WTC11 (cell line): ENCODE measurements around the gene ST6GALNAC1.

Source experiments
- ESRRA ChIP-seq: sonication (generic); formaldehyde crosslinking; IDR thresholded peaks from 2 replicates; pipeline ENCODE4 v1.8.1; 2022; ENCODE audit warnings: mild to moderate bottlenecking, missing genetic modification reagents, borderline replicate concordance
- FOXK1 ChIP-seq: sonication (generic); formaldehyde crosslinking; IDR thresholded peaks from 2 replicates; pipeline ENCODE4 v1.8.0; 2022; ENCODE audit warnings: mild to moderate bottlenecking, moderate library complexity, missing genetic modification reagents
- GABPB1 ChIP-seq: sonication (generic); formaldehyde crosslinking; IDR thresholded peaks from 2 replicates; pipeline ENCODE4 v1.8.1; 2023; ENCODE audit warnings: mild to moderate bottlenecking, missing genetic modification reagents
- HMGA2 ChIP-seq: fragments of 250-450 bp; sonication (Bioruptor Pico); IDR thresholded peaks from 2 replicates; pipeline ENCODE4 v1.4.0; 2021; ENCODE audit warnings: mild to moderate bottlenecking, moderate library complexity
- JUN ChIP-seq: sonication (generic); formaldehyde crosslinking; IDR thresholded peaks from 2 replicates; pipeline ENCODE4 v1.8.0; 2023; ENCODE audit warnings: mild to moderate bottlenecking, missing genetic modification reagents
- MXD4 ChIP-seq: fragments of 250-450 bp; sonication (Bioruptor Pico); IDR thresholded peaks from 2 replicates; pipeline ENCODE4 v1.8.0; 2021; ENCODE audit warnings: mild to moderate bottlenecking, moderate library complexity, borderline replicate concordance
- NFYB ChIP-seq: sonication (generic); formaldehyde crosslinking; conservative IDR thresholded peaks from 2 replicates; pipeline ENCODE4 v1.8.0; 2022; ENCODE audit warnings: low read depth, missing genetic modification reagents
- NR2C2 ChIP-seq: sonication (generic); formaldehyde crosslinking; IDR thresholded peaks from 2 replicates; pipeline ENCODE4 v1.8.0; 2022; ENCODE audit warnings: mild to moderate bottlenecking, missing genetic modification reagents
- ZBTB21 ChIP-seq: sonication (generic); formaldehyde crosslinking; IDR thresholded peaks from 2 replicates; pipeline ENCODE4 v1.8.1; 2023; ENCODE audit warnings: mild to moderate bottlenecking, missing genetic modification reagents, borderline replicate concordance
- ZNF512 ChIP-seq: sonication (generic); formaldehyde crosslinking; IDR thresholded peaks from 2 replicates; pipeline ENCODE4 v1.8.1; 2022; ENCODE audit warnings: missing genetic modification reagents, borderline replicate concordance
- TF ChIP-seq, protein P1 (sequence below): fragments of 200-600 bp; IDR thresholded peaks from 2 replicates; pipeline ENCODE4 v1.8.0; 2022; ENCODE audit warnings: antibody characterized with exemption
- TF ChIP-seq, protein P2 (sequence below): sonication (generic); formaldehyde crosslinking; IDR thresholded peaks from 2 replicates; pipeline ENCODE4 v1.8.0; 2023; ENCODE audit warnings: mild to moderate bottlenecking, missing genetic modification reagents

- TF ChIP-seq, protein P1, sequence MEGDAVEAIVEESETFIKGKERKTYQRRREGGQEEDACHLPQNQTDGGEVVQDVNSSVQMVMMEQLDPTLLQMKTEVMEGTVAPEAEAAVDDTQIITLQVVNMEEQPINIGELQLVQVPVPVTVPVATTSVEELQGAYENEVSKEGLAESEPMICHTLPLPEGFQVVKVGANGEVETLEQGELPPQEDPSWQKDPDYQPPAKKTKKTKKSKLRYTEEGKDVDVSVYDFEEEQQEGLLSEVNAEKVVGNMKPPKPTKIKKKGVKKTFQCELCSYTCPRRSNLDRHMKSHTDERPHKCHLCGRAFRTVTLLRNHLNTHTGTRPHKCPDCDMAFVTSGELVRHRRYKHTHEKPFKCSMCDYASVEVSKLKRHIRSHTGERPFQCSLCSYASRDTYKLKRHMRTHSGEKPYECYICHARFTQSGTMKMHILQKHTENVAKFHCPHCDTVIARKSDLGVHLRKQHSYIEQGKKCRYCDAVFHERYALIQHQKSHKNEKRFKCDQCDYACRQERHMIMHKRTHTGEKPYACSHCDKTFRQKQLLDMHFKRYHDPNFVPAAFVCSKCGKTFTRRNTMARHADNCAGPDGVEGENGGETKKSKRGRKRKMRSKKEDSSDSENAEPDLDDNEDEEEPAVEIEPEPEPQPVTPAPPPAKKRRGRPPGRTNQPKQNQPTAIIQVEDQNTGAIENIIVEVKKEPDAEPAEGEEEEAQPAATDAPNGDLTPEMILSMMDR: no peak
- TF ChIP-seq JUN (CRISPR knock-in tag) (no peak), ZNF512 (CRISPR knock-in tag) (no peak), NFYB (CRISPR knock-in tag) (no peak), ZBTB21 (CRISPR knock-in tag) (no peak), ESRRA (CRISPR knock-in tag) (no peak), NR2C2 (CRISPR knock-in tag) (no peak), FOXK1 (CRISPR knock-in tag) (no peak), GABPB1 (CRISPR knock-in tag) (no peak), HMGA2 (no peak), MXD4 (CRISPR knock-in tag) (no peak)
- TF ChIP-seq, protein P2, sequence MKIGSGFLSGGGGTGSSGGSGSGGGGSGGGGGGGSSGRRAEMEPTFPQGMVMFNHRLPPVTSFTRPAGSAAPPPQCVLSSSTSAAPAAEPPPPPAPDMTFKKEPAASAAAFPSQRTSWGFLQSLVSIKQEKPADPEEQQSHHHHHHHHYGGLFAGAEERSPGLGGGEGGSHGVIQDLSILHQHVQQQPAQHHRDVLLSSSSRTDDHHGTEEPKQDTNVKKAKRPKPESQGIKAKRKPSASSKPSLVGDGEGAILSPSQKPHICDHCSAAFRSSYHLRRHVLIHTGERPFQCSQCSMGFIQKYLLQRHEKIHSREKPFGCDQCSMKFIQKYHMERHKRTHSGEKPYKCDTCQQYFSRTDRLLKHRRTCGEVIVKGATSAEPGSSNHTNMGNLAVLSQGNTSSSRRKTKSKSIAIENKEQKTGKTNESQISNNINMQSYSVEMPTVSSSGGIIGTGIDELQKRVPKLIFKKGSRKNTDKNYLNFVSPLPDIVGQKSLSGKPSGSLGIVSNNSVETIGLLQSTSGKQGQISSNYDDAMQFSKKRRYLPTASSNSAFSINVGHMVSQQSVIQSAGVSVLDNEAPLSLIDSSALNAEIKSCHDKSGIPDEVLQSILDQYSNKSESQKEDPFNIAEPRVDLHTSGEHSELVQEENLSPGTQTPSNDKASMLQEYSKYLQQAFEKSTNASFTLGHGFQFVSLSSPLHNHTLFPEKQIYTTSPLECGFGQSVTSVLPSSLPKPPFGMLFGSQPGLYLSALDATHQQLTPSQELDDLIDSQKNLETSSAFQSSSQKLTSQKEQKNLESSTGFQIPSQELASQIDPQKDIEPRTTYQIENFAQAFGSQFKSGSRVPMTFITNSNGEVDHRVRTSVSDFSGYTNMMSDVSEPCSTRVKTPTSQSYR: no peak
These were observed 16.5 kb upstream of the ST6GALNAC1 start for GRCh38 chr17:76659928-76660655.
